DOHH2 (cell line): ENCODE data around the gene OPN1LW.

Experiments
- H3F3A ChIP-seq: fragments of 200-600 bp; sonication (generic), shearing (Covaris generic); 2 replicates; pipeline ENCODE4 v1.6.0; 2016; ENCODE audit warnings: antibody characterized with exemption, mild to moderate bottlenecking; ENCODE audit not compliant: control insufficient read depth, insufficient read depth
- H3K27ac ChIP-seq: fragments of 200-600 bp; sonication (generic); 2 replicates; pipeline ENCODE4 v1.5.1; 2014; ENCODE audit warnings: low read depth, mild to moderate bottlenecking, low read length, moderate library complexity
- H3K27me3 ChIP-seq: fragments of 200-600 bp; sonication (generic); 2 replicates; pipeline ENCODE4 v1.6.1; 2014; ENCODE audit warnings: mild to moderate bottlenecking, low read length, mixed read lengths; ENCODE audit not compliant: control insufficient read depth
- H3K36me3 ChIP-seq: fragments of 200-600 bp; sonication (generic); 2 replicates; pipeline ENCODE4 v1.6.1; 2014; ENCODE audit warnings: mild to moderate bottlenecking, low read length, moderate library complexity, mixed read lengths; ENCODE audit not compliant: control insufficient read depth
- H3K4me1 ChIP-seq: fragments of 200-600 bp; sonication (generic); 2 replicates; pipeline ENCODE4 v1.6.1; 2014; ENCODE audit warnings: mild to moderate bottlenecking, low read length, mixed read lengths; ENCODE audit not compliant: control insufficient read depth
- H3K4me2 ChIP-seq: fragments of 200-600 bp; sonication (generic); 2 replicates; pipeline ENCODE4 v1.6.0; 2014; ENCODE audit warnings: mild to moderate bottlenecking, low read length, moderate library complexity
- H3K4me3 ChIP-seq: fragments of 200-600 bp; sonication (generic); 2 replicates; pipeline ENCODE4 v1.5.1; 2014; ENCODE audit warnings: mild to moderate bottlenecking, low read length, mixed read lengths
- H3K79me2 ChIP-seq: fragments of 200-600 bp; sonication (generic); 2 replicates; pipeline ENCODE4 v1.6.1; 2014; ENCODE audit warnings: mild to moderate bottlenecking, low read length, mixed read lengths; ENCODE audit not compliant: control insufficient read depth
- H3K9me2 ChIP-seq: fragments of 200-600 bp; sonication (generic); replicated peaks from 2 replicates; pipeline ENCODE4 v1.6.1; 2014; ENCODE audit warnings: mild to moderate bottlenecking, low read length, mixed read lengths; ENCODE audit not compliant: control insufficient read depth
- H3K9me3 ChIP-seq: fragments of 200-600 bp; sonication (generic); 2 replicates; pipeline ENCODE4 v1.6.1; 2014; ENCODE audit warnings: antibody characterized with exemption, low read length, mixed read lengths; ENCODE audit not compliant: control insufficient read depth, insufficient read depth
- H4K20me1 ChIP-seq: fragments of 200-600 bp; sonication (generic); 2 replicates; pipeline ENCODE4 v1.6.0; 2014; ENCODE audit warnings: low read depth, mild to moderate bottlenecking, antibody characterized with exemption, low read length, moderate library complexity; ENCODE audit not compliant: control insufficient read depth, insufficient read depth
- CTCF ChIP-seq: fragments of 200-600 bp; sonication (generic); IDR thresholded peaks from one replicate; pipeline ENCODE4 v1.5.1; 2014; ENCODE audit warnings: antibody characterized with exemption, mild to moderate bottlenecking, low read depth, low read length; ENCODE audit not compliant: poor library complexity, severe bottlenecking
- EZH2phosphoT487 ChIP-seq: fragments of 200-600 bp; sonication (generic); IDR thresholded peaks from 2 replicates; pipeline ENCODE4 v1.6.1; 2017; ENCODE audit warnings: borderline replicate concordance, mild to moderate bottlenecking, antibody characterized with exemption, low read length, moderate library complexity, mixed read lengths

OPN1LW gene

GRCh38 chrX:154116426-154117211 is 27.4 kb upstream of the OPN1LW start:
- no peaks in the 10 kb centered on the region for H3F3A ChIP-seq
- TF ChIP-seq CTCF = no peak
- no peak for TF ChIP-seq EZH2phosphoT487
- no peaks in the 10 kb centered on the region for H3K79me2 ChIP-seq
- H3K9me3 ChIP-seq = no peaks in the 10 kb centered on the region
- no peak overlapping the region for H3K4me3 ChIP-seq
- no peak overlapping the region for H3K4me2 ChIP-seq
- no peak overlapping the region for H3K27ac ChIP-seq
- H3K4me1 ChIP-seq = no peaks in the 10 kb centered on the region
- no peaks in the 10 kb centered on the region for H4K20me1 ChIP-seq
- no peaks in the 10 kb centered on the region for H3K9me2 ChIP-seq
- H3K27me3 ChIP-seq = peaks cover 3% of the 10 kb centered on the region; the same call in 1 of the 2 replicates
- no peaks in the 10 kb centered on the region for H3K36me3 ChIP-seq

GRCh38 chrX:154117566-154117965 is 26.5 kb upstream of the OPN1LW start:
- TF ChIP-seq CTCF (no peak), EZH2phosphoT487 (no peak)
- no peak overlapping the region for H3K4me3 ChIP-seq

GRCh38 chrX:154120567-154120966 is 23.5 kb upstream of the OPN1LW start:
- no peaks in the 10 kb centered on the region for H3K27me3 ChIP-seq
- no peaks in the 10 kb centered on the region for H3K79me2 ChIP-seq
- H3K27ac ChIP-seq = no peak overlapping the region
- peaks cover 6% of the 10 kb centered on the region for H3K4me1 ChIP-seq
- no peaks in the 10 kb centered on the region for H3K9me3 ChIP-seq
- no peaks in the 10 kb centered on the region for H3K9me2 ChIP-seq
- no peaks in the 10 kb centered on the region for H3F3A ChIP-seq
- H4K20me1 ChIP-seq = no peaks in the 10 kb centered on the region
- TF ChIP-seq EZH2phosphoT487 = no peak
- no peak for TF ChIP-seq CTCF
- no peaks in the 10 kb centered on the region for H3K36me3 ChIP-seq
- H3K4me2 ChIP-seq = no peak overlapping the region
- H3K4me3 ChIP-seq = no peak overlapping the region

More at GRCh38 chrX:154117566-154117965, 26.5 kb upstream of the OPN1LW start:
- Histone ChIP-seq H4K20me1 (no peaks in the 10 kb centered on the region), H3K4me1 (no peaks in the 10 kb centered on the region), H3K9me3 (no peaks in the 10 kb centered on the region), H3F3A (no peaks in the 10 kb centered on the region), H3K27me3 (peaks cover 3% of the 10 kb centered on the region; the same call in 1 of the 2 replicates), H3K9me2 (no peaks in the 10 kb centered on the region), H3K27ac (no peak overlapping the region), H3K36me3 (no peaks in the 10 kb centered on the region), H3K79me2 (no peaks in the 10 kb centered on the region), H3K4me2 (no peak overlapping the region)
